Esophagus muscularis mucosa (tissue), 4 donors: Measurements from ENCODE around the gene PANK2. TPM values are rescaled to one million over a fixed set of nuclear protein-coding genes. Genes with fewer than 3 reads are reported as not detected.
A peak's percentile ranks its signal among the peaks of the same experiment; 100 is the strongest.

Experiments used
- DNase-seq: peaks from one replicate; pipeline ENCODE4 v3.0.0-alpha.2; 2017; ENCODE audit errors: extremely low spot score
- H3K27ac ChIP-seq, 4 donors: fragments of 200-600 bp; sonication (generic); replicated peaks in 1 of 4; 1 replicate in 3 of 4; 2 replicates in 1 of 4; pipeline ENCODE4 v1.5.1; 2016 to 2019; ENCODE audit warnings: mild to moderate bottlenecking in 1 of 4
- H3K27me3 ChIP-seq, 4 donors: fragments of 200-600 bp; sonication (generic); one replicate each; pipeline versions ENCODE4 v1.5.1 to v1.6.0; 2016 to 2019
- H3K36me3 ChIP-seq, 4 donors: fragments of 200-600 bp; sonication (generic); one replicate each; pipeline ENCODE4 v1.5.1; 2016 to 2019
- H3K4me1 ChIP-seq, 4 donors: fragments of 200-600 bp; sonication (generic); one replicate each; pipeline ENCODE4 v1.5.1; 2016 to 2019
- H3K4me3 ChIP-seq, 4 donors: fragments of 200-600 bp; sonication (generic); 1 replicate in 2 of 4; 2 replicates in 2 of 4; pipeline ENCODE4 v1.5.1; 2016 to 2019; ENCODE audit warnings: mild to moderate bottlenecking in 4 of 4, moderate library complexity in 1 of 4
- H3K9me3 ChIP-seq, 4 donors: fragments of 200-600 bp; sonication (generic); 1 replicate in 3 of 4; 2 replicates in 1 of 4; pipeline ENCODE4 v1.5.1; 2016 to 2019
- EP300 ChIP-seq: sonication (generic); formaldehyde crosslinking; IDR thresholded peaks from one replicate; pipeline ENCODE4 v1.6.1; 2017; ENCODE audit warnings: antibody characterized with exemption
- POLR2A ChIP-seq: fragments of 450-650 bp; IDR thresholded peaks from one replicate; pipeline ENCODE4 v1.6.1; 2017; ENCODE audit warnings: antibody characterized with exemption, moderate library complexity, mild to moderate bottlenecking, low read depth
- POLR2AphosphoS5 ChIP-seq, 2 donors: sonication (generic); formaldehyde crosslinking; IDR thresholded peaks; one replicate each; pipeline ENCODE4 v1.6.1; 2017; ENCODE audit warnings: antibody characterized with exemption in 2 of 2
- WGBS: methylation state at CpG from one replicate; pipeline ENCODE4 v1.1.5; 2018; 5-methylcytosine and 5-hydroxymethylcytosine counted together
- intact Hi-C: fragments of 100-400 bp; cut with DNase I; formaldehyde crosslinking; loops from one replicate; pipeline ENCODE4 v1.15.1; 2023
- total RNA-seq, 4 donors: library from RNA; depleted of rRNA; stranded (reverse); fragments of >200 nt; gene quantifications; one replicate each; pipeline versions ENCODE4 v1.1.0 to v1.2.1, GENCODE V29; 2016
- TF ChIP-seq, protein P1 (sequence below), 3 experiments: fragments of 200-600 bp in 2 of 3; fragments of 450-650 bp in 1 of 3; sonication (generic) in 2 of 3; IDR thresholded peaks; one replicate each; pipeline ENCODE4 v1.5.1; 2017 to 2019; ENCODE audit warnings: antibody characterized with exemption in 3 of 3, mild to moderate bottlenecking in 2 of 3, moderate library complexity in 1 of 3

Gene PANK2
- total RNA-seq, 4 donors from 2014 or later = 42.8 to 52.1 (median 46.6) TPM

DNA sequence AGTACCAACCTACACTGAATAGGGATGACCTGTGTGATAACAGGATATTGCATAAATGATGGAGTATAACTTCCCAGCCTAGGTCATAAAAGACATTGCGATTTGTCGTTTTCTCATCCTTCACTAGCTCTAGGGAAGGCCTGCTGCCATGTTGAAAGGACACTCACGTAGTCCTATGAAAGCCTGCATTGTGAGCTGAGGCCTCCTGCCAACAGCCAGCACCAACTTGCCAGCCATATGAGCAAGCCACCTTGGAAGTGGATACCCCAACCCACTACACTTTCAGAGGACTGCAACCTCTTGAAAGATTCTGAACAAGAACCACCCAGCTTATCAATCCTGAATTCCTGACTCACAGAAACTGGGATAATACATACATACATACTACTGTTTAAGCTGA, 3.5 kb upstream of the PANK2 start:
- Histone ChIP-seq H3K4me1 (peaks cover 15 to 26% (median 19%) of the 10 kb centered on the region in 4 donors), H3K27ac (no peak overlapping the region), H3K36me3 (no peaks in the 10 kb centered on the region), H3K9me3 (no peaks in the 10 kb centered on the region), H3K4me3 (no peak overlapping the region), H3K27me3 (no peaks in the 10 kb centered on the region)
- intact Hi-C loops = loop anchor here (5.0 kb wide), 1 partner anchor 202 kb away; no protein-coding TSS in a partner anchor
- no peak for DNase-seq
- TF ChIP-seq, protein P1, sequence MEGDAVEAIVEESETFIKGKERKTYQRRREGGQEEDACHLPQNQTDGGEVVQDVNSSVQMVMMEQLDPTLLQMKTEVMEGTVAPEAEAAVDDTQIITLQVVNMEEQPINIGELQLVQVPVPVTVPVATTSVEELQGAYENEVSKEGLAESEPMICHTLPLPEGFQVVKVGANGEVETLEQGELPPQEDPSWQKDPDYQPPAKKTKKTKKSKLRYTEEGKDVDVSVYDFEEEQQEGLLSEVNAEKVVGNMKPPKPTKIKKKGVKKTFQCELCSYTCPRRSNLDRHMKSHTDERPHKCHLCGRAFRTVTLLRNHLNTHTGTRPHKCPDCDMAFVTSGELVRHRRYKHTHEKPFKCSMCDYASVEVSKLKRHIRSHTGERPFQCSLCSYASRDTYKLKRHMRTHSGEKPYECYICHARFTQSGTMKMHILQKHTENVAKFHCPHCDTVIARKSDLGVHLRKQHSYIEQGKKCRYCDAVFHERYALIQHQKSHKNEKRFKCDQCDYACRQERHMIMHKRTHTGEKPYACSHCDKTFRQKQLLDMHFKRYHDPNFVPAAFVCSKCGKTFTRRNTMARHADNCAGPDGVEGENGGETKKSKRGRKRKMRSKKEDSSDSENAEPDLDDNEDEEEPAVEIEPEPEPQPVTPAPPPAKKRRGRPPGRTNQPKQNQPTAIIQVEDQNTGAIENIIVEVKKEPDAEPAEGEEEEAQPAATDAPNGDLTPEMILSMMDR (IDR thresholded peaks at IDR 0.05) = no peak
- no peak for TF ChIP-seq POLR2AphosphoS5 (IDR thresholded peaks at IDR 0.05)
- TF ChIP-seq POLR2A = no peak
- no peak for TF ChIP-seq EP300
- 95% methylated on average over 3 of the region's 3 CpGs for WGBS

DNA sequence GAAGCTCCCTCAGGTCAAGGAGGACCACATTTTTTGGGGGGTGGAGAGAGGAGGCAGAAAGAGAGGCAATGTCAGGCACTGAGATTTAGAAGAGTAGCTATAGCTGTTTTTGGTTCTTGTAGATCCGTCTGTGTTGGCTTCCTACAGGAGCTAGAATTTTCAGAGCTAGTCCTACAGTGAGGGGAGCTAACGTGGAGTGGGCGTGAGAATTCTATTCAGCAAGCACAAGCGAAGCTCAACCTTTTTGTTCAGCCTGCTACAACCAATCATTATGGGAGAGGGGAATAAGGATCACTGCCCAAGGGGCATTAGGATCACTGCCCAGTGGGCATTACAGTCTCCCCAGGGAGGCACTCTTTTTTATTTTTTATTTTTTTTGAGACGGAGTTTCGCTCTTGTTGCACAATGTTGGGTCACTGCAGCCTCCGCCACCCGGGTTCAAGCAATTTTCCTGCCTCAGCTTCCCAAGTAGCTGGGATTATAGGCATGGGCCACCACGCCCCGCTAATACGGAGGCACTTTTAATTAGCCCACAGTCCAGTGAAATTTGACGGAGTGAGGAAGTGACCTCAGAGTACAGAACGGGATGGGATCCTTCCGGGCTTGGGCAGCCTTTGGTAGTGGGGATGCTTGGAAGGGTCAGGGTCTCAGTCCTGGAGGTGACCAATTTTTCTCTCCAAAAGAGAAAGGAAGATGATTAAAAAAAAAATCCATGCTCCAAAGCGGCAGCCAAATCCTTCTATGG, 1.1 kb upstream of the PANK2 start:
- Histone ChIP-seq H3K4me3 (peak overlapping the region; percentile 84 to 100 (median 99)), H3K27me3 (no peaks in the 10 kb centered on the region), H3K36me3 (no peaks in the 10 kb centered on the region), H3K27ac (peak overlapping the region; percentile 98 to 99 (median 98)), H3K9me3 (no peaks in the 10 kb centered on the region), H3K4me1 (peaks cover 36 to 49% (median 42%) of the 10 kb centered on the region in 4 donors)
- intact Hi-C loops = loop anchor here (5.0 kb wide), 1 partner anchor 199 kb away; no protein-coding TSS in a partner anchor
- WGBS = 18% methylated on average over 15 of the region's 15 CpGs
- no peak for DNase-seq
- TF ChIP-seq POLR2A (no peak), POLR2AphosphoS5 (IDR thresholded peaks at IDR 0.05) (peak in 1 of 2 donors; percentile 40), EP300 (no peak)
- TF ChIP-seq, protein P1 (IDR thresholded peaks at IDR 0.05) = no peak

DNA sequence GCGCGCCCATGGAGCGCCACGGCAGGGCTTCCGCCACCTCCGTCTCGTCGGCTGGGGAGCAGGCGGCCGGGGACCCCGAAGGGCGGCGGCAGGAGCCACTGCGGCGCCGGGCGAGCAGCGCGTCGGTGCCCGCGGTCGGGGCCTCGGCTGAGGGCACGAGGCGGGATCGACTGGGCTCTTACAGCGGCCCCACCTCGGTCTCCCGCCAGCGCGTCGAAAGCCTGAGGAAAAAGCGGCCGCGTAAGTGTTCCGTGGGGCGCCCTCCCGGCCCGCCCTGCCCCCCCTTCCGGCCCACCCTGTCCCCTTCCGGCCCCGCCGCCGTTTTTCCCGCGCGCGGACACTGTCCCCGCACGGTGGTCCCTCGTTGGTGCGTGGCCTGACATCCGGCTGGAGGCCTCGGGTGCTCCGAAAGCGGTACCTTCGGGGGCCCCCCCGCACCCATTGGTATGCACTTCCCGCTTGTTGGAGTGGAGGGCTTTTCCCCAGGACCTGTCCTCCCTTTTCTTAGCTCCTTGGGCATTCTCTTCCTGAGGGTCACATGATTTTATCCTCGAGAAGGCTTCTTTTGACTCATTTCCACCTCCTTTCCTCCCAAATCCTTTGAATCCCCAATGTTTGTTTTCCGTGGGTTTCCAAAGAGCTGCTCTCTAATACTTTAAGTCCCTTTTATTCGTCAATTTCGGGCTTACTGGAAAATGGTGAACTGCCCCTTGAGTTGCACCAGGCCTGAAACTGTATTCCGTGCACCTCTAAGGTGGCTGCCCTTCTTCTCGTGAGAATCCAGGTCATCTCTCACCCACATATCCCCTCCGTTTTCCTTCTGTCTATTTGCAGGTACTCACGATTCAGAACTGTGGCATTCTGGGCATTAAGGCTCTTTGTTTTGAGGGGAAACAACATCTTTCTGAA, 556 bp downstream of the PANK2 start:
- Histone ChIP-seq H3K9me3 (no peaks in the 10 kb centered on the region), H3K4me1 (peaks cover 43 to 66% (median 59%) of the 10 kb centered on the region in 4 donors), H3K27ac (peak overlapping the region; percentile 98 to 99 (median 98)), H3K27me3 (no peaks in the 10 kb centered on the region), H3K4me3 (peak overlapping the region; percentile 84 to 100 (median 99)), H3K36me3 (no peaks in the 10 kb centered on the region)
- no peak for DNase-seq
- WGBS = 0% methylated on average over 14 of the region's 68 CpGs
- intact Hi-C loops = loop anchor here (5.0 to 10.0 kb wide), 3 partner anchors 38 to 198 kb away; partner anchors contain the start of gene RNF24
- no peak for TF ChIP-seq EP300
- TF ChIP-seq POLR2A = no peak
- TF ChIP-seq POLR2AphosphoS5 (IDR thresholded peaks at IDR 0.05) = no peak
- TF ChIP-seq, protein P1 (IDR thresholded peaks at IDR 0.05) = no peak

DNA sequence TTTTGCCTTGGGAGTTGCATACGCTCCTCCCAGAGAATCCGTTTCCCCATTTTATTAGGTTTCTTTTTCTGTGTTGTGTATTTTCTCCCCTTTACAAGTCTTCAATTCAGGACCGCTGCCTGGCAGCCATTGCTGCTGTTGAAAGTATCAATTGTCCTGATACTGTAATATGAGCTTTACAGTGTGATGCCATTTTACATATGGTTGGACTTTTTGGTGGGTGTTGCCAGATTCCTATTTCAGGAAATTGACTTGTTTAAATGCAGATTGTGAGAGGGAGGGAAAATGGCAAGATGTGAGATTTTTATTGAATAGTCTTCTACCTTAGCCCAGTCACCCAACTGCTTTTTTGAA, 1.2 kb downstream of the PANK2 start:
- 3% methylated on average over 3 of the region's 3 CpGs for WGBS
- no peak for DNase-seq
- H3K27me3 ChIP-seq = no peaks in the 10 kb centered on the region
- H3K27ac ChIP-seq = peak overlapping the region; percentile 98 to 99 (median 98)
- intact Hi-C loops = loop anchor here (5.0 to 10.0 kb wide), 2 partner anchors 37 to 124 kb away; partner anchors contain the start of gene RNF24
- peak overlapping the region; percentile 84 to 100 (median 99) for H3K4me3 ChIP-seq
- peaks cover 49 to 73% (median 66%) of the 10 kb centered on the region in 4 donors for H3K4me1 ChIP-seq
- no peaks in the 10 kb centered on the region for H3K9me3 ChIP-seq
- H3K36me3 ChIP-seq = no peaks in the 10 kb centered on the region
- TF ChIP-seq EP300 (no peak), POLR2A (no peak), POLR2AphosphoS5 (IDR thresholded peaks at IDR 0.05) (no peak)
- TF ChIP-seq, protein P1 (IDR thresholded peaks at IDR 0.05) = no peak
